ENCODE data around the gene RAI1. TPM values are rescaled to one million over a fixed set of nuclear protein-coding genes. Genes with fewer than 3 reads are reported as not detected.

RAI1 gene
- total RNA-seq, 1 experiment from 2014 or later: 86.3 TPM

- intact Hi-C loops (cut with micrococcal nuclease; ENCODE audit: unreplicated experiment): no loop called here
- Histone ChIP-seq H3K4me3 (no peak overlapping the region), H3K27ac (no peak overlapping the region), H3K79me2 (ENCODE audit: low read depth) (peaks cover 83% of the 10 kb centered on the region), H3K27me3 (ENCODE audit: insufficient read depth, low read depth) (no peaks in the 10 kb centered on the region), H3K36me3 (ENCODE audit: low read depth) (no peaks in the 10 kb centered on the region), H4K20me1 (ENCODE audit: insufficient read depth) (peaks cover 35% of the 10 kb centered on the region; the same call in 1 of the 2 replicates), H3K9me2 (ENCODE audit: insufficient read depth) (no peaks in the 10 kb centered on the region), H2AFZ (no peak overlapping the region), H3K9me3 (ENCODE audit: insufficient read depth, low read depth) (no peaks in the 10 kb centered on the region), H3K4me1 (replicated peaks; ENCODE audit: insufficient read depth) (peaks cover 51% of the 10 kb centered on the region), H3F3A (ENCODE audit: insufficient read depth, low read depth) (peaks cover 28% of the 10 kb centered on the region; the same call in 1 of the 2 replicates), H3K4me2 (no peak overlapping the region)
- TF ChIP-seq CTCF (conservative IDR thresholded peaks at IDR 0.05): no peak
- TF ChIP-seq EZH2 (IDR thresholded peaks at IDR 0.05; ENCODE audit: low read depth): no peak
- BruUV-seq (replicated peaks): no TSS peak
- no peak for DNase-seq
- POLR2A ChIA-PET (ENCODE audit: unreplicated experiment): no interaction called here
- CTCF ChIA-PET: no interaction called here
Observed at GRCh38 chr17:17714261-17714866, 33.1 kb downstream of the RAI1 start.

- TF ChIP-seq CTCF (conservative IDR thresholded peaks at IDR 0.05) (no peak), EZH2 (IDR thresholded peaks at IDR 0.05; ENCODE audit: low read depth) (no peak)
- POLR2A ChIA-PET (ENCODE audit: unreplicated experiment): no interaction called here
- Histone ChIP-seq H2AFZ (no peak overlapping the region), H3F3A (ENCODE audit: insufficient read depth, low read depth) (peaks cover 28% of the 10 kb centered on the region; the same call in 1 of the 2 replicates), H3K9me3 (ENCODE audit: insufficient read depth, low read depth) (no peaks in the 10 kb centered on the region), H3K4me1 (replicated peaks; ENCODE audit: insufficient read depth) (peaks cover 51% of the 10 kb centered on the region), H3K27ac (no peak overlapping the region), H3K79me2 (ENCODE audit: low read depth) (peaks cover 85% of the 10 kb centered on the region), H3K36me3 (ENCODE audit: low read depth) (no peaks in the 10 kb centered on the region), H3K4me3 (no peak overlapping the region), H3K4me2 (no peak overlapping the region), H4K20me1 (ENCODE audit: insufficient read depth) (peaks cover 39% of the 10 kb centered on the region; the same call in 1 of the 2 replicates), H3K27me3 (ENCODE audit: insufficient read depth, low read depth) (no peaks in the 10 kb centered on the region), H3K9me2 (ENCODE audit: insufficient read depth) (no peaks in the 10 kb centered on the region)
- intact Hi-C loops (cut with micrococcal nuclease; ENCODE audit: unreplicated experiment): no loop called here
- no peak for DNase-seq
- CTCF ChIA-PET: interaction anchor here (0.5 kb wide), 1 partner anchor 25 kb away, joined by 8 read pairs; no protein-coding TSS in a partner anchor
- no TSS peak for BruUV-seq (replicated peaks)
Observed at GRCh38 chr17:17714879-17715278, 33.6 kb downstream of the RAI1 start.

- intact Hi-C loops (cut with micrococcal nuclease; ENCODE audit: unreplicated experiment): no loop called here
- TF ChIP-seq EZH2 (IDR thresholded peaks at IDR 0.05; ENCODE audit: low read depth) (no peak), CTCF (conservative IDR thresholded peaks at IDR 0.05) (no peak)
- Histone ChIP-seq H3K4me3 (no peak overlapping the region), H3F3A (ENCODE audit: insufficient read depth, low read depth) (peaks cover 38% of the 10 kb centered on the region; the same call in 1 of the 2 replicates), H3K9me2 (ENCODE audit: insufficient read depth) (no peaks in the 10 kb centered on the region), H3K27ac (no peak overlapping the region), H3K79me2 (ENCODE audit: low read depth) (peaks cover 89% of the 10 kb centered on the region), H3K4me1 (replicated peaks; ENCODE audit: insufficient read depth) (peaks cover 49% of the 10 kb centered on the region), H3K4me2 (no peak overlapping the region), H4K20me1 (ENCODE audit: insufficient read depth) (peaks cover 48% of the 10 kb centered on the region), H3K36me3 (ENCODE audit: low read depth) (no peaks in the 10 kb centered on the region), H2AFZ (no peak overlapping the region), H3K9me3 (ENCODE audit: insufficient read depth, low read depth) (no peaks in the 10 kb centered on the region), H3K27me3 (ENCODE audit: insufficient read depth, low read depth) (no peaks in the 10 kb centered on the region)
- ChIA-PET POLR2A (ENCODE audit: unreplicated experiment) (interaction anchor here (0.6 kb wide), 1 partner anchor 230 kb away, joined by 4 read pairs; no protein-coding TSS in a partner anchor), CTCF (no interaction called here)
- DNase-seq: no peak
- BruUV-seq (replicated peaks): no TSS peak
Observed at GRCh38 chr17:17716837-17717523, 35.7 kb downstream of the RAI1 start.

Data from PC-9 (cell line).